GM12891 (cell line): Measurements from ENCODE around the gene PDLIM7.

Experiments
- PAX5 ChIP-seq: IDR thresholded peaks from 2 replicates; pipeline ENCODE4 v1.6.1; 2011; ENCODE audit warnings: low read length, moderate library complexity, mild to moderate bottlenecking; ENCODE audit not compliant: insufficient read depth, severe bottlenecking
- POLR2A ChIP-seq: IDR thresholded peaks from 2 replicates; pipeline ENCODE4 v1.6.1; 2011; ENCODE audit warnings: low read depth, low read length, control low read depth
- POLR2AphosphoS5 ChIP-seq: IDR thresholded peaks from 2 replicates; pipeline ENCODE4 v1.6.1; 2011; ENCODE audit warnings: low read depth, low read length, control low read depth
- POU2F2 ChIP-seq: IDR thresholded peaks from 2 replicates; pipeline ENCODE4 v1.6.1; 2011; ENCODE audit warnings: low read depth, mild to moderate bottlenecking, control low read depth, low read length, moderate library complexity
- SPI1 ChIP-seq: IDR thresholded peaks from 2 replicates; pipeline ENCODE4 v1.6.1; 2011; ENCODE audit warnings: low read depth, low read length, control low read depth
- TAF1 ChIP-seq: IDR thresholded peaks from 2 replicates; pipeline ENCODE4 v1.6.1; 2011; ENCODE audit warnings: low read depth, low read length, control low read depth

DNA sequence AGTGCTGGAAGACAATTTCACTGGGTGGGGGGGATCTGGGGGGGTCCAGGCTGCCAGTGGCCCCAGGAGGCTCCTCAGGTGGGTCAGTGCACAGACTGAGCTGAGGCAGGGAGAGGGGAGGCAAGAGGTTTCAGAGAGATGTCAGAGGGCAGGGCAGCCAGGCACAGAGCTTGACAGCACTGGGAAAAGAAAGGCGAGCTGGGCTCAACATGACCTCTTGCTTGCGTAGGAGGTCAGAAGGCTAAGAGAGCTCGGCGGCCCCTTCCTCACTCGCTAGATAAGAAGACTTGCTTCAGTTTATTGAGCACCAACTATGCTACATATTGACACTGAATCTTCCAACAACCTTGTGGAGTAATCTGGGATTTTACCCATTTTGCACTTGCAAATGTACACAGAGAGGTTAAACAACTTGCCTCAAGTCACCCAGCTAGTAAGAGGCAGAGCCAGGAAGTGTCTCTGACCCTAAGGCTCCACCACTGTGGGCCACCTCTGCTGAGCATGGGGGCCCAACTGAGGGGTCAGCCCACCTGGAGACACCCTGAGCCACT is 3.5 kb downstream of the PDLIM7 start:
- TF ChIP-seq POLR2A (no peak), POLR2AphosphoS5 (no peak), SPI1 (no peak), POU2F2 (no peak), TAF1 (no peak), PAX5 (no peak)
